Neural cell (in vitro differentiated cells): ENCODE results near the gene ABCA13.

Experiments used
- EP300 ChIP-seq: fragments of 450-650 bp; conservative IDR thresholded peaks from 2 replicates; pipeline ENCODE4 v1.6.1; 2014; ENCODE audit warnings: antibody characterized with exemption, mild to moderate bottlenecking, moderate library complexity; ENCODE audit not compliant: poor library complexity, severe bottlenecking
- EZH2 ChIP-seq: fragments of 200-600, 300-800 bp; shearing (Covaris generic), sonication (generic); IDR thresholded peaks from 2 replicates; pipeline ENCODE4 v1.6.1; 2014; ENCODE audit warnings: antibody characterized with exemption, low read length, borderline replicate concordance, mild to moderate bottlenecking; ENCODE audit not compliant: insufficient read depth, poor library complexity, severe bottlenecking
- MXI1 ChIP-seq: fragments of 450-650 bp; conservative IDR thresholded peaks from 2 replicates; pipeline ENCODE4 v1.6.1; 2014; ENCODE audit warnings: antibody characterized with exemption, mild to moderate bottlenecking; ENCODE audit not compliant: poor library complexity, severe bottlenecking
- POLR2AphosphoS5 ChIP-seq: IDR thresholded peaks from 2 replicates; pipeline ENCODE4 v1.6.1; 2012
- RAD21 ChIP-seq: fragments of 450-650 bp; conservative IDR thresholded peaks from 2 replicates; pipeline ENCODE4 v1.6.1; 2014; ENCODE audit warnings: antibody characterized with exemption, mild to moderate bottlenecking, moderate library complexity
- SMC3 ChIP-seq: fragments of 450-650 bp; conservative IDR thresholded peaks from 2 replicates; pipeline ENCODE4 v1.6.1; 2014; ENCODE audit warnings: antibody characterized with exemption, mild to moderate bottlenecking, moderate library complexity; ENCODE audit not compliant: poor library complexity
- TAF1 ChIP-seq: IDR thresholded peaks from 2 replicates; pipeline ENCODE4 v1.6.1; 2012; ENCODE audit warnings: low read depth
- TF ChIP-seq, protein P1 (sequence below): fragments of 450-650 bp; IDR thresholded peaks from 2 replicates; pipeline ENCODE4 v1.5.1; 2014; ENCODE audit warnings: antibody characterized with exemption, mild to moderate bottlenecking, moderate library complexity; ENCODE audit not compliant: poor library complexity, severe bottlenecking
- TF ChIP-seq, protein P2 (sequence below): IDR thresholded peaks from 2 replicates; pipeline ENCODE4 v1.6.1; 2012; ENCODE audit warnings: borderline replicate concordance

DNA sequence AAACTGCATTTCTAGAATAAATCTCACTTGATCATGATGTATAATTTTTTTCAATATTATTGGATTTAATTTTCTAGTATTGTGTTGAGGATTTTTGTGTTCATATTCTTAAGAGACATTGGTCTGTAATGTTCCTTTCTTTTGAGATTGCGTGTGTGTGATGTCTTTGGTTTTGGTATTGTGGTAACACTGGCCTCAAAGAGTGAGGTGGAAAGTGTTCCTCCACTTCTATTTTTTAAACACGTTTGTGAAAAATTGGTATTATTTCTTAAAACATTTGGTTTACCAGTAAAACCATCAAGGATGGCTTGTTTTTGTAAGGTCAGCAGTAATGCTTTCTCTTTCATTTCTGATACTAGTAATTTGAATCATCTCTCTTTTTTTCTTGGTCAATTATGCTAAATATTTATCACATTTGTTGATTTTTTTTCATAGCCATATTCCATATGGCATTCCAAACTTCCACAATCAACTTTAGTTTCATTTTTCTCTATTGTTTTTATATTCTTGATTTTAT lies 462.9 kb downstream of the ABCA13 start:
- TF ChIP-seq, protein P1, sequence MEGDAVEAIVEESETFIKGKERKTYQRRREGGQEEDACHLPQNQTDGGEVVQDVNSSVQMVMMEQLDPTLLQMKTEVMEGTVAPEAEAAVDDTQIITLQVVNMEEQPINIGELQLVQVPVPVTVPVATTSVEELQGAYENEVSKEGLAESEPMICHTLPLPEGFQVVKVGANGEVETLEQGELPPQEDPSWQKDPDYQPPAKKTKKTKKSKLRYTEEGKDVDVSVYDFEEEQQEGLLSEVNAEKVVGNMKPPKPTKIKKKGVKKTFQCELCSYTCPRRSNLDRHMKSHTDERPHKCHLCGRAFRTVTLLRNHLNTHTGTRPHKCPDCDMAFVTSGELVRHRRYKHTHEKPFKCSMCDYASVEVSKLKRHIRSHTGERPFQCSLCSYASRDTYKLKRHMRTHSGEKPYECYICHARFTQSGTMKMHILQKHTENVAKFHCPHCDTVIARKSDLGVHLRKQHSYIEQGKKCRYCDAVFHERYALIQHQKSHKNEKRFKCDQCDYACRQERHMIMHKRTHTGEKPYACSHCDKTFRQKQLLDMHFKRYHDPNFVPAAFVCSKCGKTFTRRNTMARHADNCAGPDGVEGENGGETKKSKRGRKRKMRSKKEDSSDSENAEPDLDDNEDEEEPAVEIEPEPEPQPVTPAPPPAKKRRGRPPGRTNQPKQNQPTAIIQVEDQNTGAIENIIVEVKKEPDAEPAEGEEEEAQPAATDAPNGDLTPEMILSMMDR: no peak
- TF ChIP-seq MXI1 (no peak), EP300 (no peak), POLR2AphosphoS5 (no peak), TAF1 (no peak), RAD21 (no peak), EZH2 (no peak), SMC3 (no peak)
- TF ChIP-seq, protein P2, sequence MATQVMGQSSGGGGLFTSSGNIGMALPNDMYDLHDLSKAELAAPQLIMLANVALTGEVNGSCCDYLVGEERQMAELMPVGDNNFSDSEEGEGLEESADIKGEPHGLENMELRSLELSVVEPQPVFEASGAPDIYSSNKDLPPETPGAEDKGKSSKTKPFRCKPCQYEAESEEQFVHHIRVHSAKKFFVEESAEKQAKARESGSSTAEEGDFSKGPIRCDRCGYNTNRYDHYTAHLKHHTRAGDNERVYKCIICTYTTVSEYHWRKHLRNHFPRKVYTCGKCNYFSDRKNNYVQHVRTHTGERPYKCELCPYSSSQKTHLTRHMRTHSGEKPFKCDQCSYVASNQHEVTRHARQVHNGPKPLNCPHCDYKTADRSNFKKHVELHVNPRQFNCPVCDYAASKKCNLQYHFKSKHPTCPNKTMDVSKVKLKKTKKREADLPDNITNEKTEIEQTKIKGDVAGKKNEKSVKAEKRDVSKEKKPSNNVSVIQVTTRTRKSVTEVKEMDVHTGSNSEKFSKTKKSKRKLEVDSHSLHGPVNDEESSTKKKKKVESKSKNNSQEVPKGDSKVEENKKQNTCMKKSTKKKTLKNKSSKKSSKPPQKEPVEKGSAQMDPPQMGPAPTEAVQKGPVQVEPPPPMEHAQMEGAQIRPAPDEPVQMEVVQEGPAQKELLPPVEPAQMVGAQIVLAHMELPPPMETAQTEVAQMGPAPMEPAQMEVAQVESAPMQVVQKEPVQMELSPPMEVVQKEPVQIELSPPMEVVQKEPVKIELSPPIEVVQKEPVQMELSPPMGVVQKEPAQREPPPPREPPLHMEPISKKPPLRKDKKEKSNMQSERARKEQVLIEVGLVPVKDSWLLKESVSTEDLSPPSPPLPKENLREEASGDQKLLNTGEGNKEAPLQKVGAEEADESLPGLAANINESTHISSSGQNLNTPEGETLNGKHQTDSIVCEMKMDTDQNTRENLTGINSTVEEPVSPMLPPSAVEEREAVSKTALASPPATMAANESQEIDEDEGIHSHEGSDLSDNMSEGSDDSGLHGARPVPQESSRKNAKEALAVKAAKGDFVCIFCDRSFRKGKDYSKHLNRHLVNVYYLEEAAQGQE: no peak
